ENCODE measurements around the gene ULK3.

ULK3 gene

DNA sequence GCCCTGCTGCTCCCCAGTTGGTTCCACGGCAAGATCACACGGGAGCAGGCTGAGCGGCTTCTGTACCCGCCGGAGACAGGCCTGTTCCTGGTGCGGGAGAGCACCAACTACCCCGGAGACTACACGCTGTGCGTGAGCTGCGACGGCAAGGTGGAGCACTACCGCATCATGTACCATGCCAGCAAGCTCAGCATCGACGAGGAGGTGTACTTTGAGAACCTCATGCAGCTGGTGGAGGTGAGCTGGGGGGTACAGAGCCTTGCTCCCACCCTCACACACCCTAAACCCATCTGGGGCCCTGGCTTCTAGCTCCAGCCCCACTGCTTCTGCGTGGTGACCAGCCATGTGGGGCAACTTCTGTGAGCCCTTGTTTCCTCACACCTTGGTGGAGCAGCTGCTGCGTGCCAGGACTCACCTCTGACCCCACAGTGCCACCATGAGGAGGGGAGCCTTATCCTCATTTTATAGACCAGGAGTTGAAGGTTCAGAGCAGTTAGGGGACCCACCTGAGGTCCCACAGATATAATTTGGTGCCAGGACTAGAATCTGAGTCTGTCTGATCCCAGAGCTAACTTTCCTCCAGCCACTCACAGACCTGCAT is 43.6 kb downstream of the ULK3 start:
- DNase-seq (ENCODE audit: low spot score): no peak

DNA sequence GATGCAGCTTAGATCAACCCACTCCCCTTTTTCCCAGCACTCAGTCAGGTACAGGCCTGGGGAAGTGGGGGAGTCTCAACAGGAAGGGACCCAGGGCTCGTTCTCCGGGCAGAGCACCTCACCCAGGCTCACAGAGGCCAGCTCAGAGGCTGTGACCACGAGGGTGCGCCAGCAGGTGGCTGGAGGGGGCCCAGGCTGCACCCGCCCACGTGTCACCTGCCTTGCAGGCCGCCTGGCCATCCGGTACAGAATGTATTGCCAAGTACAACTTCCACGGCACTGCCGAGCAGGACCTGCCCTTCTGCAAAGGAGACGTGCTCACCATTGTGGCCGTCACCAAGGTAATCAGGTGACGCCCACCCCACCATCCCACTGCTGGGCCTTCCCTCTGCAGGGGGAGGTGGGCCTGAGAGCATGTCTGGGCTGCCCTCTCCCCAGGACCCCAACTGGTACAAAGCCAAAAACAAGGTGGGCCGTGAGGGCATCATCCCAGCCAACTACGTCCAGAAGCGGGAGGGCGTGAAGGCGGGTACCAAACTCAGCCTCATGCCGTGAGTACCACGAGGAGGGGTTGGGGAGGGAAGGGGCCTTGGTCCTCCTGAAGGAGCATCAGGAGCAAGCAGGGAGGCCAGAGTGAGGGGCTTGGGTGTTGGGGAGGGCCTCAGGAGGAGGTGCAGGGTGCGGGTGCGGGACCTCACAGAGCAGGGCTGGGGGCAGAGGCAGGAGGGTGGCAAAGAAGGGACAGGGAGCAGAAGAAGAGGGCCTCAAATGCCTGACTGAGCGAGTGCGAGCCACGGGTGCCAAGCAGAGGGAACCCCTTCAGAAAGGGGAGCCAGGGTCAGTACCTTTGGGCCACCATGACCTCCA is 44.3 kb downstream of the ULK3 start:
- DNase-seq (ENCODE audit: low spot score): no peak

DNA sequence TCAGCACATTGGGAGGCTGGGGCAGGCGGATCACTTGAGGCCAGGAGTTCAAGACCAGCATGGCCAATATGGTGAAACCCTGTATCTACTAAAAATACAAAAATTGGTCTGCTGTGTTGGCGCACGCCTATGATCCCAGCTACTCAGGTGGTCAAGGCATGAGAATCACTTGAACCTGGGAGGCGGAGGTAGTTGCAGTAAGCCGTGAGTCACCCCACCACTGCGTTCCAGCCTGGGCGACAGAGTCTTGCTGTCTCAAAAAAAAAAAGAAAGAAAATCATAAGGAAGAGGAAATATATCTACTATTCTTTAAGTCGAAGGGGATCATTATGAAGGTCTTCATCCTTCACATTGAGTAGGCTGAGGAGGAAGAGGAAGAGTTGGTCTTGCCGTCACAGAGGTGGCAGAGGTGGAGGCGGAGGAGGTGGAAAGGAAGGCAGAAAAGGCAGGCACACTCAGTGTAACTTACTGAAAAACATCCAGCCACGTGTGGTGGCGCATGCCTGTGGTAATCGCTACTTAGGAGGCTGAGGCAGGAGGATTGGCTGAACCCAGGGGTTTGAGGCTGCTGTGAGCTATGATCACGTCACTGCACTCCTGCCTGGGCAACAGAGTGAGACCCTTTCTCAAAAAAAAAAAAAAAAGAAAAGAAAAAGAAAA is 46.9 kb downstream of the ULK3 start:
- DNase-seq (ENCODE audit: low spot score): no peak

DNA sequence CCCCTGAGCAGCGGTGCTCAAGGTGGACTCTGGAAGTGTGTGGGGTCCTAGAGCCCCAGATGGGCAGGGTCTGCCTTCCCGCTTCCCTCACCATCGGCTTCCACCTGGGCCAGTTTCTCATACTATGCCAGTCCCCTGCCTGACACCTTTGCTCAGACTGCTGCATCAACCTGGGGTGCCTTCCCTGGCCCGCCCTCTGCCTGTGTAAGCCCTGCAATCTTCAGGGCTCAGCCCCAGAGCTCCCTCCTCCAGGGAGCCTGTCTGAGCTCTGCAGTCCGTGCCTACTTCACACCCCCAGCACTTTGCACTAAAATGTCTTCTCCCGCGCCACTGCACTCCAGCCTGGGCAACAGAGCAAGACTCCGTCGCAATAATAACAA is 48.0 kb downstream of the ULK3 start:
- DNase-seq (ENCODE audit: low spot score): no peak

DNA sequence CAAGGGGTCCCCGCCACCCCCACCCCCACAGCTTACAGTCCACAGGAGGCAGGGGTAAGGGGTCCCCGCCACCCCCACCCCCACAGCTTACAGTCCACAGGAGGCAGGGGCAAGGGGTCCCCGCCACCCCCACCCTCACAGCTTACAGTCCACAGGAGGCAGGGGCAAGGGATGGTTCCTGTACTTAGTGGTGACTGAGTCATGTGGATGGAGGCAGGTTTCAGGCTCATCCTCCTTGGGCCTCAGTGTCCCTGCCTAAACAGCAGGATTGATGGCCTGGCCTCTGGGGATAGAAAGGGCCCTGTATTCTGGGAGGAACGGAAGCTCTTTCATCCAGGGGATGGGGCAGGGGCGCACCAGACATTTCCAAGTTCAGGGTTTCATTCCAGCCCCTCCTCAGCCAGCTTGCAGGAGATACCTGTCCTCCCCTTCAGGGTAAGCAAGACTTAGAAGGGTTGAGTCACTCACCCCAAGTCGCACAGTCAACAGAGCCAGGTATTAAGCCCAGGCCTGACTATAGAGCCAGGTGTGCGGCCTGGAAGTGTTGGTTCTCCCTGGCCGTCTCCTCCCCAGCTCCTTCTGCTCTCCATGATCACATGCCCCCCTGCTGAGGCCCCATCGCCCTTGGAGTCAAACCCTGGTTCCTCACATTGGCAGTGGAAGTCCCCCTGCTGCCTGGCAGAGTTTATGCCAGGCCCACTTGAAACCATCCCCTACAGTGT is 48.5 kb downstream of the ULK3 start:
- no peak for DNase-seq (ENCODE audit: low spot score)

DNA sequence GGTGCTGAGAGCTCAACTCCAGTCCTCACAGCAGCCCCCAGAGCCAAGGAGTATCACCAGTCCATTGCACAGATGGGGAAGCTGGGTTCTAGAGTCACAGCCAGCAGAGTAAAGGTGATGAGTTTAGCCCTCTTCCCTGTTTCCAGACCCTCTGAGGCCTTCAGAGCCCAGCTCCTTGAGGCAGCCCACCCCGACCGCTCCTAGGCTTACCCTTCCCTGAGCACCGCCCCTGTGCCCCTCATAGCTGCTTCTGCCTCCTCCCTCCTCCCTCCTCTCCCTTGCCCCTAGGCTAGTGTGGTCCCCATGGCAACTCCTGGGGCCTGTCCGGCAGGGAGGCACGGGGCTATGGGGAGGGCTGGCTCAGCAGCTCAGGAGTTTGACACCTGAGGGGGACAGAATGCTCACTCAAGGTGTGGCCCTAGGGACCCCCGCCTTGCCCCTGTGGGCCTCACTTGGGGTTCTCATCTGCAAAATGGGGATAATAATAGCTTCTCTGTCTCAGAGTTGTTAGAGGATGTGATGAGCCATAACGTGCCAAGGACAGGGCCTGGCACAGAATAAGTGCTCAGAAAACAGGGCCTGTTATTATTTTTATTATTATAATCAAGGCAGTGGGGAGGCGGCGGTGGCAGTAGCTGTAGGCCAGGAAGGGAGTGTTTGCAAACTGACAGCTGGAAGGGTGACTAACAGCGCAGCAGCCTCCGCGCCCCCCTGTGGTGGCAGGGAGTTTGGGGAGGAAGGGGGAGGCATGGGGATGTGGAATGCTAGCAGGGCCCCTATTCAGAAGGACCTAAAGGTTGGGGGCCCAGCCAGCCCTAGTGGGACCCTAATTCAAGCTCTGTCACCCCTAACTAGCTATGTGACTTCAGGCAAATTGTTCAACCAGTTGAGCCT is 49.6 kb downstream of the ULK3 start:
- no peak for DNase-seq (ENCODE audit: low spot score)

DNA sequence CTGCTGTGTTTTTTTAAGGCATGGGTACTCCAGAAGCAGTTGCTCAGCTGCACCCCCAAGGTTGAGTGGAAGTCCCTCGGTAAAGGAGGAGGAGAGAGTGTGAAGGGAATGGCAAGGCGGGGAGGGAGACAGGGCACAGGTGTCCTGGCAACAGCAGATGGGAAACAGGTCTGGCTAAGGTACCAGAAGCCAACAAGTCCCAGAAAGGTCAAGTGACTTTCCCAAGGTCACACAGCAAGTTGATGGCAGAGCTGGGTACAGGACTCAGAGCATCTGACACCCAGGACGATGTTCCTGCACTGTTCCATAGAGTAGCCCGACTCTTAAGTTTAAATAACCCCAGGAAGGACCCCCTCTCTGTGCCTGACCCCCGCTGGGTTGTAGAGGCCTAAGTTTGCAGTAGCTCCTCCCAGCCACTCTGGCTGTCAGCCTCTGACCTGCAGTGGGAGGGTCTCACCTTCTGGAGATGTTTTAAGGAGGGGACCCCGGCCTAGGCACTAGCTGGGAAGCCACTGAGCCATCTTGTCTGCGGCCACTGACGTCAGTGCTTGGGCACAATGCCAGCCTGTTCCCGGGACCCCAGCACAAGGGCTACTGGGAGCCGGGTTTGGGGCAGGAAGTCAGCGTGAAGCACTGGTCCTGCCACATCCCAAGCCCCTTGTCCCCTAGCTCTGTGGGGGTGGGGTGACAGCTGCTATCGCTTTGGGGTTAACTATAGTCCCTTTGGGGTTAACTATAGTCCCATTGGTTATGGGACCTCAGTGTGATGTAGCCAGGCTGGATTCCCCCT is 50.5 kb downstream of the ULK3 start:
- no peak for DNase-seq (ENCODE audit: low spot score)

DNA sequence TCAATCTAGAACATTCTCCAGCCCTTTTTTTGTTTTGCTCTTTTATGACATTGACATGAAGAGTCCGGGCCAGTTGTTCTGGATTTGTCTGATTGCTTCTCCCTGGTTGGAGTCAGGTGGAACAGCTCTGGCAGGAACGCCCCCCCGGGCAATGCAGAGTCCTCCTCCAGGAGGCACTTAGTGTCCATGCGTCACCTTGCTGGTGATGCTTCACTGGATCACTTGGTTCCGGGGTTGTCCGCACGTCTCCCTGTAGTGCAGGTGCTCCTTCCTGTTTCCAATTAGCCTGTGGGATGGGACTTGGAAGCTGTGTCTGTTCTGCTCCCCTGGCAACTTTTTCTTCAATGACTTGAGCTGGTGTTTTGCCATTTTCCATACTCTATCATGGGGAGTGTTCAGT is 51.3 kb downstream of the ULK3 start:
- no peak for DNase-seq (ENCODE audit: low spot score)

DNA sequence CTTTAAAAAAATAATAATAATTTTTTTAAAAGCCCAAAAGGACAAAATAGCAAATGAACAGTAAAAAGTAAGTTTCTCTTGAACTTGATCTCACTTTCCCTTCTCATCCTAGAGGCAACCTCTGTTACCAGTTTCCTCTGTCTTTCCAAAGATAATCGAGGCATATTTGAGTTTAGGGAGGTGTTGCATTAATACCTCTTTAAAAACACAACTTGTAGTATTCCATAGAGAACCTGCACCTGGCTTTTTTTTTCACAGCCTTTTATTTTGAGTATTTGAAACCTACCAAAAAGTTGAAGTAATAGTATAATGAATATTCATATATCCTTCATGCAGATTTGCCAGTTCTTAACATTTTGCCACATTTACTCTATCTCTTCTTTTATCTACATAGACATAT is 51.9 kb downstream of the ULK3 start:
- no peak for DNase-seq (ENCODE audit: low spot score)

DNA sequence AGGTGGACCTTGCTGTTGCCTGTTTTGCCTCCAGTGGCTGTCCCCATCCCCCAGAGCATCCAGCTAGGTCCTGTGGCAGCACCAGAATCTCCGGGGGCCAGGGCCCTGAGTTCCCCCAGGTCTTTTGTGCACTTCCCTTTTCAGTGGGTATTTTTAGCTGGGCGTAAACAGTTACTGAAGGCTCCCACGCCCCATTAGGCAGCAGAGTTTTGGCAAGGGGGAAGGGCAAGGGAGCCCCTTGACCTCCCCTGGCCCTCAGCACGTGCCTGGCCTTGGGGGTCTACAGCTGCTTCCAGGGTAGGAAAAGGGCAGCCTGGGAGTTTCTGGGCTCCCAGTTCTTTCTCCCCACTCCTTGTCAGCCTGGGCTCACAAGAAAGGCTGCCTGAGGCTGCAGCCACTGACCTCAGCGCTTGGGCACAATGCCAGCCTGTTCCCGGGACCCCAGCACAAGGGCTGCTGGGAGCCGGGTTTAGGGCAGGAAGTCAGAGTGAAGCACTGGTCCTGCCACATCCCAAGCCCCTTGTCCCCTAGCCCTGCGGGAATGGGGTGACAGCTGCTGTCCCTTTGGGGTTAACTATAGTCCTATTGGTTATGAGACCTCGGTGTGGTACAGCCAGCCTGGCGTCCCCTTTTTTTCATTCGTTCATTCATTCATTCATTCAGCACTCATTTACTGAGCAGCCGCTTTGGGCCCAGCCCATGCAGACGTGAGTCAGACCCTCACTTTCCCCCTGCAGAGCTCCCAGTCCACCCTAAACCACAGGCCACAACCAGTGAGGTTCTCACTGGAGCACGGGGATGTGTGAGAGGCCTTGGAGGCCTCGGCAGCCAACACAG is 52.7 kb downstream of the ULK3 start:
- no peak for DNase-seq (ENCODE audit: low spot score)

DNA sequence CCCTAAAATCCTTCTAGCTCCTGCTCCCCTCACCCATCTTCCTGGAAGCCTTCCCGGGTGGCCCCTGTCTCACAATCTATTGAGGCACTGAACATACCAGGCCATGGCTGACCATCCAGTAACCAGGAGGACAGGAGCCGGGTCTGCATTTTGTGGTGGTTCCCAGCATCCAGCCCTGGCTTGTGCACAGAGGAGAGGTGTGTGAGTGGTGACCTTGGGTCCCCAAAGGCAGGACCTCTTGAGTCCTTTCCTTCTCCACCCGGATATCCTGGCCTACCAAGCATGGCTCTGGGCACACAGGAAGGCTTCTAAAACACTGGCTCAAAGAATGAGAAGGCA is 53.2 kb downstream of the ULK3 start:
- DNase-seq (ENCODE audit: low spot score): no peak

DNA sequence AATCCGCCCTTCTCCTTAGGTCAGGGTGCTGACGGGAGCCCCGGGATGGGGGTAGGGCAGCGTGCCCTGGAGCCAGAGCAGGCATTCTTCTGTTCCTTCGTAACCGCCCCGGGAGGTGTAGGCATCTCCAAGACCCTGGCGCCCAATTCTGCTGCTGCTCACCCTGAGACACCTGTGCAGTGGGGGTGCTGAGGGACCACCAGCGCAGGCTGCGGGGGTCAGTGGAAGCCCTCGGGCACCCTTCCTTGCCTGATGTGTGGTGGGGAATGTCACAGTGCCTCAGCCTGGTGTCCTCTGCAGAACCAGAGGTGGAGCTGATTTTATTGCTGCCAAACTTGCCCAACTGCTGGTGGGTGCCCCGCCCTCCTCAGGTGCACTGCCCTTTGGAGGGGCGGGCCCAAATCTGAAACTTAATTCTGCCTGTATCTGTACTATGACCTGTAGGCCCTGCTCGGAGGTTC is 53.8 kb downstream of the ULK3 start:
- DNase-seq (ENCODE audit: low spot score): no peak

DNA sequence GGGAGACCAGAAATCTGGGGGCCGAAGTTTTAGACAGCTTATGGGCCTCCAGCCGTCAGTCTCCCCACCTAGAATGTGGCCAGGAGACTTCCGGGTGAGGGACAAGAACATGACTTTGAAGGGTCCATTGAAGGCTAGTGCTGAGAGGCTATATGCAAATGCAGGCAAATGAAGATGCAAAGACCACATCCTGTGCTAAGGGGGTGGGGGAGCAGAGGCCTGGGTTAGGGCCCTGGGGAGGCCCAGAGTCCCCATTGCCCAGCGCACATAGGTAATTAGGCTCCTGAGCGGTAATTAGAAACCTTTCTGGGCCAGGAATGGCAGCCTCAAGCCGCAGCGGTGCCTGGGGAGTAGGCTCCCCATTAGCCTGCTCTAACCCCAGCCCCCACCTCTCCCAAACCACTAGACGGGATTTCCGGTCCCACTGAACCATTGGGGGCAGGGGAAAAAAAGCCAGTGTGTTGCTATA is 54.2 kb downstream of the ULK3 start:
- DNase-seq (ENCODE audit: low spot score): no peak

DNA sequence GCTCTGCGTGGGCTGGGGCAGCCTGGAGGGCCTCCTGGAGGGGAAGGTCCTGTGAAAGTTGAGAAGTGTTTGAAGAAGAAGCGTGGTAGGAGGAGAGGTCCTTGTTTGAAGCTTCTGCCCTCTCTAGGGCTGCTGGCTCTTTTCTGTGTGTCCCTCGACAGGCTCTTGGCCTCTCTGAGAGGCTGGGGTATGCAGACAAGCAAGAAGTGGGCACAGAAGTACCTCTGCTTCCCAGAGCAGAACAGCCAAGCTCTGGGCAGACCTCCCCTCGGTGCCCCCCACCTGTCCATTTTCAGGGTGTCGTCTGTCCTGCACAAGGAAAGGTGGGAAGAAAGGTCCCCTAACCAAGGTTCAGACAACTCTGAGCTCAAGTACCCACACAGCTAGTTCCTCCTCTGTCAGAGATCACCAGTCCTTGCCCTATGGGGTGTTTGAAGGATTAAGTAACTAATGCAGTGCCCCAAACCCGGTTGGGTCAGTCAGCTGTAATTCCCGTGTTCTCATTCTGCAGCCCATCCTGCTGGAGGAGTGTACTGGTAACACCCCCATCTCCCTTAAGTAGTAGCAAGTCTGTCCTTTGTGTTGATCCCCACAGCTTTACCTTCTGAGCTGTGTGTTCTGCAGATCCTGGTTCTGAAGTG is 54.8 kb downstream of the ULK3 start:
- DNase-seq (ENCODE audit: low spot score): no peak

DNA sequence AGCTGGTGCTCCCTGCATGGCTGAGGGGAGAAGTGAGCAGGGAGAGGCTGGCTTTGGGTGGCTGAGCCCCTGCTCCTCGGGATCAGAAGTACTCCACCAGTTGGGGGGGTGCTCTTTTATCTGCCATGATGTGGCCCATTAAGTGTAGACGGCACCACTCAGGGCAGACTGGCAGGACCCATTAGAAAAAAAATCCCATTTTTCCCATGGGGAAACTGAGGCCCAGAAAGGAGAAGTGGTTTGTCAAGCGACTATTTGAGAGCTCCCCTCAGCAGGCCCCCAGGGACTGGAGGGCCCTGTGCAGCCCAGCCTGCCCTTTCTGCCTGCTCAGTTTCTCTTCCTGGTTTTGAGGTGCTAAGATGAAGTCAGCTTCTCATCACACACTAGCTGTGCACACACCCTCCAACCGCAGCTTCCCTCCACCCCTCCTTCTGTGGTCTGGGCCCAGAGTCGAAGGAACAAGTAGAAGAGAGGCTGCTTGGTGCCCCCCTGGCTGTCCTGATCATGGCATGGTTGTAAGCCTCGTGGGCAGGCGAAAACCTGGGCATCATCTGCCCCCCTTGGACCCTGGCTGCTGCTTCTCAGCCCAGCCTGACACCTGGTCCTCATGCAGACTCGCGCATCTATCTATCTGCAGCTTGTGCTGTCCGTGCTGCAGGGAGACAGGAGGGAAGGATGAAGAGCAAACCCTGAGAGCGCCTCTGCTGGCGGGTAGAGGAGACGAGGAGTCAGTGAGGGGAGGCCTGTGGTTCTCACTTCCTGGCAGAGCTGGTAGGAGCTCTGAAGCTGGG is 55.5 kb downstream of the ULK3 start:
- DNase-seq (ENCODE audit: low spot score): peak; percentile 36

DNA sequence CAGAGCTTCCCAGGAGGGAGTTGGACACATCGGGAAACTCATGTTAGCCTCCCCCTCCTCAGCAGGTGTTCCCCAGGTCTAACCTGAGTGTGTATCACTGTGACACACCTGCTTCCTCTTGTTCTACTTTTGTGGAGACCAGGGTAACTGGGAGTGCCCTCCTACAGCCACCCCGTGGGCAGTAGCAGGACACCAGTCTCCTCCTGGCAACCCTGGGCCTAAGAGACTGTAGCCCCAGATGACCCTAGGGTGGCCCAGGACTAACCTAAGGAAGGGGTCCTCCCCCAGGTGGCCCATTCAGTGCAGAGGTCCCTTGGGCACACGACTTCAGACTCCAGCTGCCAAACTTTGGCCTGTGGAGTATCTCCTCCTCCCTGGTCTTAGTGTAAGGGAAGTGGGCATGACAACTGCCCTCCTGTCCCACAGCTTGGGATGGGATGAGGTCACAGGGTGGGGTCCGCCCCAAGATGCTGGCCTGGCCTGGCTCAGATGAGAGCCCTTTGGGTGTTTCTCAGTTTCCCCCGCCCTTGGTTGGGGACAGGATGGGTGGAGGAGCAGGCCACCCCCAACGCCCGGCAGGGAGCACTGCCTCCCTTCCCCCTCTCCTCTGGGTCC is 56.3 kb downstream of the ULK3 start:
- no peak for DNase-seq (ENCODE audit: low spot score)

Data from RKO (cell line).